Measurements from ENCODE around the gene COL3A1. TPM values are rescaled to one million over a fixed set of nuclear protein-coding genes. Genes with fewer than 3 reads are reported as not detected.

COL3A1 gene
- total and polyA plus RNA-seq, 2 of the 13 experiments (the other 11 are each of a cell fraction or from before 2014, with no cell fraction given), result 0.04 TPM; not detected in 1

- ATAC-seq, result no peak
- in situ Hi-C loops (cut with HindIII; ENCODE audit: extremely low pct_ligation_motif_present, low pct_unique_long_range_greater_than_20kb), result no loop called here
- POLR2A ChIA-PET, result no interaction called here
Observed at GRCh38 chr2:189014449-189015138, 40.4 kb downstream of the COL3A1 start.

More at GRCh38 chr2:189014449-189015138, 40.4 kb downstream of the COL3A1 start:
- Histone ChIP-seq H3K4me1 (ENCODE audit: insufficient read depth, low read length) (no peaks in the 10 kb centered on the region), H3K4me3 (replicated peaks in 1 of 3; ENCODE audit: insufficient read depth in 1 of 3, low read depth in 2 of 3, low read length in 3 of 3) (no peak overlapping the region), H3K9me3 (ENCODE audit: low read length) (no peaks in the 10 kb centered on the region), H3K27me3 (ENCODE audit: control insufficient read depth in 1 of 2, insufficient read depth in 2 of 2, low read length in 2 of 2) (no peaks in the 10 kb centered on the region), H3K79me2 (ENCODE audit: insufficient read depth, low read length) (no peaks in the 10 kb centered on the region), H3K4me2 (ENCODE audit: low read depth, low read length) (no peak overlapping the region), H3K27ac (ENCODE audit: extremely low read length, insufficient read depth, low read length) (no peak overlapping the region), H3K9ac (ENCODE audit: insufficient read depth, low read depth, low read length) (no peak overlapping the region), H3K36me3 (replicated peaks in 1 of 2; ENCODE audit: control insufficient read depth in 1 of 2, insufficient read depth in 2 of 2, low read length in 2 of 2) (no peaks in the 10 kb centered on the region), H4K20me1 (ENCODE audit: insufficient read depth, low read length) (no peaks in the 10 kb centered on the region), H2AFZ (ENCODE audit: low read length) (no peak overlapping the region)
- BruUV-seq (replicated peaks), result no TSS peak
- DNase-seq (ENCODE audit: low spot score) (no peak), FAIRE-seq (no peak)
- WGBS (ENCODE audit: low lambda C conversion rate), result 35% methylated on average over 2 of the region's 2 CpGs
- no peak for TF ChIP-seq ZFX (CRISPR knock-in tag; IDR thresholded peaks at IDR 0.05; ENCODE audit: low read depth)
- no peak for TF ChIP-seq ZSCAN5A (CRISPR knock-in tag; IDR thresholded peaks at IDR 0.05; ENCODE audit: borderline replicate concordance)
- TF ChIP-seq MED8 (CRISPR knock-in tag; IDR thresholded peaks at IDR 0.05; ENCODE audit: insufficient replicate concordance), result no peak
- no peak for TF ChIP-seq ZNF230 (CRISPR knock-in tag; IDR thresholded peaks at IDR 0.05)
- TF ChIP-seq BCL3 (CRISPR knock-in tag; IDR thresholded peaks at IDR 0.05), result no peak
- TF ChIP-seq RARA (CRISPR knock-in tag; IDR thresholded peaks at IDR 0.05), result no peak
- TF ChIP-seq ZBTB20 (CRISPR knock-in tag; IDR thresholded peaks at IDR 0.05; ENCODE audit: borderline replicate concordance, low read depth), result no peak
- TF ChIP-seq ZMAT5 (CRISPR knock-in tag; IDR thresholded peaks at IDR 0.05; ENCODE audit: borderline replicate concordance, low read depth), result no peak
- TF ChIP-seq KLF12 (CRISPR knock-in tag; IDR thresholded peaks at IDR 0.05; ENCODE audit: borderline replicate concordance), result no peak
- no peak for TF ChIP-seq PBX3 (CRISPR knock-in tag; IDR thresholded peaks at IDR 0.05; ENCODE audit: borderline replicate concordance)
- no peak for TF ChIP-seq ZNF770 (CRISPR knock-in tag; IDR thresholded peaks at IDR 0.05)
- TF ChIP-seq CC2D1A (CRISPR knock-in tag; IDR thresholded peaks at IDR 0.05), result no peak
- TF ChIP-seq NRL (CRISPR knock-in tag; IDR thresholded peaks at IDR 0.05; ENCODE audit: borderline replicate concordance), result no peak
- no peak for TF ChIP-seq ZNF710 (CRISPR knock-in tag; IDR thresholded peaks at IDR 0.05; ENCODE audit: borderline replicate concordance)
- TF ChIP-seq ZNF674 (CRISPR knock-in tag; IDR thresholded peaks at IDR 0.05; ENCODE audit: low read depth), result no peak
- intact Hi-C loops (cut with micrococcal nuclease; ENCODE audit: unreplicated experiment), result no loop called here
- CTCF ChIA-PET (ENCODE audit: low intra/inter-chr PET ratio, low total read pairs), result no interaction called here
